ENCODE measurements around the gene CD40. TPM values are rescaled to one million over a fixed set of nuclear protein-coding genes. Genes with fewer than 3 reads are reported as not detected.

Gene CD40
- total RNA-seq, 2 experiments from 2014 or later: 1.3 to 2.2 TPM

DNA sequence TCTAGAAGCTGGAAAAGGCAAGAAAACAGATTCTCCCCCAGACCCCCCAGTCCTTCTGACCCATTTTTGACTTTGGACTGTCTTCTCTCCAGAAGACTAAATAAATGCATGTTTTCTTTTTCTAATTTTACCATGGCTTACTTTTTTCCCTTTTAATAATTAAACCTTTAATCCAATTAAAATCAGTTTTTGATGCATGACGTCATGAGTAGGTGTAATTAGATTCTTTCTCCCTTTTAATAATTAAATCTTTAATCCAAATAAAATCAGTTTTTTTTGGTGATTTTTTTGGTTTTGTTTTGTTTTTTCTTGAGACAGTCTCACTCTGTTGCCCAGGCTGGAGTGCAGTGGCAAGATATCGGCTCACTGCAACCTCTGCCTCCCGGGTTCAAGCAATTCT lies 15.2 kb upstream of the CD40 start:
- CTCF ChIA-PET: interaction anchor here (1.0 to 1.3 kb wide), 3 partner anchors 80 to 116 kb away, joined by 3 to 4 read pairs (median 3); no protein-coding TSS in a partner anchor
- no peak overlapping the region for H3K4me3 Mint-ChIP-seq
- H3K4me1 Mint-ChIP-seq: no peaks in the 10 kb centered on the region
- peaks cover 73% of the 10 kb centered on the region for H3K27me3 Mint-ChIP-seq
- no peak for ATAC-seq
- no peak for DNase-seq
- H3K9me3 Mint-ChIP-seq (ENCODE audit: low read depth): no peaks in the 10 kb centered on the region
- no peak overlapping the region for H3K27ac Mint-ChIP-seq
- H3K36me3 Mint-ChIP-seq: no peaks in the 10 kb centered on the region

DNA sequence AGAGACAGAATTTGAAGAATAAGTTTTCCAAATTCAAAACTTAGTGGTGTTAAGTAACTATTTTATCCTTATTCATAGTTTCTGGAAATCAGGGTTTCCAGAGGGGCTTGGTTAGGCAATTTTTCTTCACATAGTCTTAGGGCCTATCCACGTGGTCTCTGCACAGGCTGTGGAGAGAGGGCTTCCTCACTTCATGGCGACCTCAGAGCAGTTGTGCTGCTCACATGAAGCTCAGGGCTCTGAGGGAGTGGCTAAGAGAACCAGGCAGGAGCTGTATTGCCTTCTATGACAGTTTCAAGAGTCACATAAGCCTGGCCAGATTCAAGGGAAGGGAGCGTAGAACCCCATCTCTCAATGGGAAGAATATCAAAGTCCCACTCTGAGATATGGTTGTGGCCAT lies 13.9 kb upstream of the CD40 start:
- no peak for ATAC-seq

DNA sequence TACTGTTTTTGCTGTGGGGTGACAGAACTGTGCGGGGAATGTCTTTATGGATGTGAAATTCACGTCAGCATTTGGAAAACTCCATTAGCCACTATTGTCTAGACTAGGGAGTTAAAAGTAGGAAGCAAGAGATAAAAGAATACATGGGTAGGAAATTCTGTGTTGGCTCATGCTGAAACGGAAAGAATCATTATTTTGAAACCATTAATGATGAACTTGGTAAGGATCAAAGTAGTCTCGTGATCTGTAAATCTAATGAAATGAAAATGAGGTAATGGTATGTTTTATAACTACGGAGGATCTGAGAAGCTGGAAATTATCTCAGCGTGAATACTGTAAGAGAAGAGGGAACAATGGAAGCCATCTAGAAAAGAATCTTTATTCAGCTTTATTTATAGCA lies 11.1 kb upstream of the CD40 start:
- Mint-ChIP-seq H3K36me3 (no peaks in the 10 kb centered on the region), H3K4me1 (peaks cover 17% of the 10 kb centered on the region), H3K27ac (no peak overlapping the region), H3K4me3 (no peak overlapping the region), H3K9me3 (ENCODE audit: low read depth) (no peaks in the 10 kb centered on the region), H3K27me3 (peaks cover 68% of the 10 kb centered on the region)
- ATAC-seq: no peak
- DNase-seq: no peak
- CTCF ChIA-PET: interaction anchor here (0.7 to 1.6 kb wide), 3 partner anchors 14 to 25 kb away, joined by 3 to 4 read pairs (median 3); no protein-coding TSS in a partner anchor

More for the DNA sequence above, 13.9 kb upstream of the CD40 start:
- Mint-ChIP-seq H3K27ac (no peak overlapping the region), H3K4me3 (no peak overlapping the region), H3K4me1 (peaks cover 6% of the 10 kb centered on the region), H3K9me3 (ENCODE audit: low read depth) (no peaks in the 10 kb centered on the region), H3K27me3 (peaks cover 68% of the 10 kb centered on the region), H3K36me3 (no peaks in the 10 kb centered on the region)
- CTCF ChIA-PET: interaction anchor here (0.9 kb wide), 1 partner anchor 91 kb away, joined by 4 read pairs; no protein-coding TSS in a partner anchor
- no peak for DNase-seq

DNA sequence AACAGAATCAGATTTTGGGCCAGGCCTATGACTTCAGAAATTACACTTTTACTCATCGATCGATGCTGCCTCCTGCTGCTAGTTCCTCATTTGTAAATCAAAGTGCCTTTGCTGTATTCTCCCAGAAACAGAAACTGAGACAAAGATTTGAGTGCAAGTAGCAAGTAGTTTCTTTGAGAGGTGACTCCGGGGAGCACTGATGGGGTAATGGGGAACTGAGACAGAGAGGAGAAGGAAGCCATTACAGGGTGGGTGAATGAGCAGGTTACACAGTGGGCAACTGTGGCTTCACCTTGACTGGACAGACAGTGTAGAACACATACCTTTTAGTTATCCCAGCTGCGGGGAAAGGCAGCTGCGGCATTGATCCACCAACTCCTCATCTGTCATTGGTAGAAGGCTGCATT lies 9.7 kb upstream of the CD40 start:
- H3K27ac Mint-ChIP-seq: no peak overlapping the region
- peaks cover 17% of the 10 kb centered on the region for H3K4me1 Mint-ChIP-seq
- no peaks in the 10 kb centered on the region for H3K36me3 Mint-ChIP-seq
- no peak overlapping the region for H3K4me3 Mint-ChIP-seq
- CTCF ChIA-PET: interaction anchor here (1.2 kb wide), 1 partner anchor 121 kb away, joined by 3 read pairs; no protein-coding TSS in a partner anchor
- no peaks in the 10 kb centered on the region for H3K9me3 Mint-ChIP-seq (ENCODE audit: low read depth)
- DNase-seq (no peak), ATAC-seq (no peak)
- peaks cover 63% of the 10 kb centered on the region for H3K27me3 Mint-ChIP-seq

DNA sequence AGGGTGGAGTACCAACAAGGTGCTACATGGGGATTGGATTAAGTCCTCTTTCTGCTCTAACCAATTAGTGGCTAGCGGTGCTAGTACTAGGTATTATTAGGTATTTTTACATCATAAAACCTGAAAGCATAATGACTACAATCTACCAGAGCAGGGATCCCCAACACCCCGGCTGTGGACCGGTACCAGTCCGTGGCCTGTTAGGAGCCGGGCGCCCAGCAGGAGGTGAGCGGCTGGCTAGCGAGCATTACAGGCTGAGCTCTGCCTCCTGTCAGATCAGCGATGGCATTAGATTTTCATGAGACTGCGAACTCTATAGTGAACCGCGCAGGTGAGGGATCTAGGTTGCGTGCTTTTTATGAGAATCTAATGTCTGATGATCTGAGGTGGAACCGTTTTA lies 9.1 kb upstream of the CD40 start:
- CTCF ChIA-PET: no interaction called here

DNA sequence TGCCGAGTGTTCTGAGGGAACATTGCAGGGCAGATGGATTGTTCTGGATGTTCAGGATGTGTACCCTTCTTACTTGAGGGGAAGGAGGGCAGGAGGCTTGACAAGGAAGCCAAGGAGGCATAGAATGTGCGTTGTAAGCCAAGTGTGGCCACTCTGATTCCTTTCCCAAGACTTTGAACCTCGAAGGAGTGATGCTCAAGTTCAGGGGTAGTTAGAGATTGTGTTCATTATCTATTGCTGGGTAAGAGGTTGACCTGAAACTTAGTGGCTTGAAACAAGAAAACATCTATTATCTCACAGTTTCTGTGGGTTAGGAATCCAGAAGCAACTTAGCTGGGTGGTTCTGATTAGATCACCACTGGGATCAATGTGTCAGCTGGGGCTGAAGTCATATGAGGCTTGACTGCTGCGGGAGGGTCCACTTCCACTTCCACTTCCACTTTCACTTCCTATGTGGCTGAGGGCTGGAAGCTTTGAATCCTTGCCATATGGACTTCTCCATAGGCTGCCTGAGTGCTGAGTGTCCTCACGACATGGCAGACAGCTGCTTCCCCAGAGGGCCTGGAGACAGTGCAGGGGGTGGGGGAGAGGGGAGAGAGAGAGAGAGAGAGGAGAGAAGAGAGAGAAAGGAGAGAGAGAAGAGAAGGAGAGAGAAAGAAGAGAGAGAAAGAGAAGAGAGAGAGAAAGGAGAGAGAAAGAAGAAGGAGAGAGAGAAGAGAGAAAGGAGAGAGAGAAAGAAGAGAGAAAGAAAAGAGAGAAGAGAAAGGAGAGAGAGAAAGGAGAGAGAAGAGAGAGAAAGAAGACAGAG lies 6.9 kb upstream of the CD40 start:
- DNase-seq (no peak), ATAC-seq (peak; percentile 39)
- H3K9me3 Mint-ChIP-seq (ENCODE audit: low read depth): no peaks in the 10 kb centered on the region
- CTCF ChIA-PET: no interaction called here
- H3K4me3 Mint-ChIP-seq: no peak overlapping the region
- H3K27me3 Mint-ChIP-seq: peaks cover 48% of the 10 kb centered on the region
- peaks cover 17% of the 10 kb centered on the region for H3K4me1 Mint-ChIP-seq
- H3K36me3 Mint-ChIP-seq: no peaks in the 10 kb centered on the region
- no peak overlapping the region for H3K27ac Mint-ChIP-seq

More for the DNA sequence above, 9.1 kb upstream of the CD40 start:
- ATAC-seq (no peak), DNase-seq (no peak)
- Mint-ChIP-seq H3K36me3 (no peaks in the 10 kb centered on the region), H3K4me1 (peaks cover 17% of the 10 kb centered on the region), H3K27me3 (peaks cover 59% of the 10 kb centered on the region), H3K27ac (no peak overlapping the region), H3K9me3 (ENCODE audit: low read depth) (no peaks in the 10 kb centered on the region), H3K4me3 (no peak overlapping the region)

DNA sequence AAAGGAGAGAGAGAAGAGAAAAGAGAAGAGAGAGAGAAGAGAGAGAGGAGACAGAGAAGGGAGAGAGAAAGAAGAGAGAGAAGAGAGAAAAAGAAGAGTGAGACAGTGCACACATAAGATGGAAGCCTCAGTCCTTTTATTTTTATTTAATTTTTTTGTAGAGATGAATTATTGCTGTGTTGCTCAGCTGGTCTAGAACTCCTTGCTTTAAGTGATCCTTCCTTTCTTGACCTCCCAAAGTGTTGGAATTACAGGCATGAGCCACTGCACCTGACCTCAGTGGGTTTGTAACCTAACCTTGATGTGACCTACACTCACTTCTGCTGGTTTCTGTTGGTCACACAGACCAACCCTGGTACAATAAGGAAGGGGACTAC lies 6.3 kb upstream of the CD40 start:
- Mint-ChIP-seq H3K27me3 (peaks cover 44% of the 10 kb centered on the region), H3K9me3 (ENCODE audit: low read depth) (no peaks in the 10 kb centered on the region), H3K27ac (no peak overlapping the region), H3K4me3 (no peak overlapping the region), H3K4me1 (peaks cover 17% of the 10 kb centered on the region), H3K36me3 (no peaks in the 10 kb centered on the region)
- DNase-seq: no peak
- ATAC-seq: no peak
- CTCF ChIA-PET: no interaction called here

DNA sequence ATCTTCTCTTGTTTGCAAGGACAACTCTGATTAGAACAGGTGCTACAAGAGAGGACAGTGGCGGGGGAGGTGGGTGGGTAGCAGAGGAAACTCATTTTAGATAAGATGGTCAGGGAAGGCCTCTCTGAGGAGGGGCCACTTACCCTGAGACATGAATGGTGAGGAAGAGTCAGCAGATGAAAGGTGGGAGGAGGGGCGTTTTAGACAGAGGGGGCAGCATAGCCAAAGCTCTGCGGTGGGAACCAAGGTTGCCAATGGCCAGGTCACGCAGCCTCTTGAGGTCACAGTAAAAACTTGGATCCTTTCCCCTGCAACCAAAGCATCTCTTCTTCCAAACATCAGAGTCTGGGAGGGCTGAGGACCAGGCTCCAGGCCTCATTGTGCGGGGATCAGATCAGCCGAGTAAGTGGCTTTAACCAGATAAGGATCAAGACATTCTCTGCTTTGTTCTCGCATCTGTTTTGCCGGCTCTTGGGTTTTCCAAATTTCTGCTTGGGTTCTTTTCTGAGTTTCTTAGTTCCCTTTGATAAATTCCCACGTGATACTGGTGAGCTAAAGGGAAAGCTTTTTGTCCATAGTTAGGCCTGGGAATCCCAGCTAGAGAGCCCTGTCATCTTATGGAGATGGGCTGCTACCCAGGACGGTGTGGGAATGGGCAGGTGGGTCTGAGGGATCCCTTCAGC lies 5.5 kb upstream of the CD40 start:
- peaks cover 40% of the 10 kb centered on the region for H3K27me3 Mint-ChIP-seq

DNA sequence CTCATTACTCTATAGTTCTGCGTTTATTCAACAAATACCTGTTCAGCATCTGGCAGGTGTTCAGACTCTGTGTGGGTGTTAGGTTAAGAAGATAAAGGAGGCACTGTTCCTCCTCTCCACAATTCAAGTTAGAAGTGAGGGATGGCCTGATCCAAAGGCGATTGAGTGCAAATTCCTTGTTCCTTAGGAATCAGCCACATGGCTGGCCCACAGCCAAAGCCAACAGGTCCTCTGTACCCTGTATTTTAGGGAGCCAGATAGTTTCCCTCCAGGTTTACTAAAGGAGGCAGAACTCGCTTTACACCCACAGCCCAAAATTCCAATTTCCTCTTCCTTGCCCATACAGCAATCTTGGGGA lies 5.0 kb upstream of the CD40 start:
- H3K4me1 Mint-ChIP-seq: peaks cover 24% of the 10 kb centered on the region
- H3K4me3 Mint-ChIP-seq: no peak overlapping the region
- CTCF ChIA-PET: no interaction called here
- no peak overlapping the region for H3K27ac Mint-ChIP-seq
- H3K36me3 Mint-ChIP-seq: no peaks in the 10 kb centered on the region
- no peak for ATAC-seq
- DNase-seq: no peak
- peaks cover 40% of the 10 kb centered on the region for H3K27me3 Mint-ChIP-seq
- no peaks in the 10 kb centered on the region for H3K9me3 Mint-ChIP-seq (ENCODE audit: low read depth)

More for the DNA sequence above, 5.5 kb upstream of the CD40 start:
- ATAC-seq (no peak), DNase-seq (no peak)
- CTCF ChIA-PET: no interaction called here
- no peak overlapping the region for H3K27ac Mint-ChIP-seq
- peaks cover 19% of the 10 kb centered on the region for H3K4me1 Mint-ChIP-seq
- no peaks in the 10 kb centered on the region for H3K9me3 Mint-ChIP-seq (ENCODE audit: low read depth)
- no peak overlapping the region for H3K4me3 Mint-ChIP-seq
- H3K36me3 Mint-ChIP-seq: no peaks in the 10 kb centered on the region

DNA sequence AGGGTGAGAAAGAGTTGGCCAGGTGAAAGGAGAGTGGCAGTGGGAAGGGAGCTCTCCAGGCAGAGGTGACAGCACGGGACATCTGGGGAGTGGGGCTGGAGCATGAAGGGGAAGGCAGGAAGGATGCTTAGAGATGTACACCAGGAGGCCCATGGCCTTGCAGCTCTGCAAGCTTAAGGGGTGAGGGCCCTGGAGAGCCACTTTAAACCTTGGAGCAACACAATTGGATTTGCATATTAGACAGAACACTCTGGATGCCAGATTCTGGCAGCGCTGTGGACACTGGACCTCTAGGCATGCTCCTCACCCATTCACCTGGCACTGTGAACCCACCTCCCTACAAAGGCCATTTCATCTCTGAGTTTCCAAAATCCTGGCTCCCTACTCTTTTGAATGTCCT lies 3.7 kb upstream of the CD40 start:
- CTCF ChIA-PET: no interaction called here
- peaks cover 20% of the 10 kb centered on the region for H3K4me1 Mint-ChIP-seq
- H3K9me3 Mint-ChIP-seq (ENCODE audit: low read depth): no peaks in the 10 kb centered on the region
- no peak overlapping the region for H3K27ac Mint-ChIP-seq
- no peaks in the 10 kb centered on the region for H3K36me3 Mint-ChIP-seq
- peaks cover 30% of the 10 kb centered on the region for H3K27me3 Mint-ChIP-seq
- DNase-seq (no peak), ATAC-seq (no peak)
- no peak overlapping the region for H3K4me3 Mint-ChIP-seq

DNA sequence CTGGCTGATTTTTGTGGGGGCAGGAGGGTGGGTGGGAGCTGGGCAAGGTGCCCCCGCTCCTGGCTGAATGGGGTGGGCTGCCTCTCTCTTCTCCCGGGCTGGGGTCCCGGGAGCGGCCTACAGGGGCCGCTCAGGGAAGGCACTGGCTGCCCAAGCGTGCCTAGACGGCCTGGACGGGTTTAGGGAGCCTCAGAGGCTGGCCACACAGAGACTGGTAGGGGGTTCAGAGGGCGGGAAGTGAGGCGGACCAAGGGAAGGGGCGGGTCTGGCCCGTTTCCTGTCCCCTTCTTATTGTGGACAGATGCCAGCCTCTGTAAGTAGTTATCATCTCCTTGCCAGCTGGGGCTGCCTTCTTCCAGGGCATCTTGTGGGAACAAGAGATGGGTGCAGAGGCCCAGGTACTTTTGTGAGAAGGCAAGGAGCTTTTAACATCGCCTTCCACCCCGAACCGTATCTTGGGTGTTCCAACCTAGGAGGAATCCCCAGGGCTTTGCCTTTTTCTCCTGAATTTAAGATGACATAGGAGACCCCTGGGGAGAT lies 437 bp downstream of the CD40 start:
- Mint-ChIP-seq H3K4me1 (peaks cover 15% of the 10 kb centered on the region), H3K4me3 (peak overlapping the region; percentile 76), H3K36me3 (no peaks in the 10 kb centered on the region), H3K27me3 (peaks cover 6% of the 10 kb centered on the region), H3K27ac (no peak overlapping the region), H3K9me3 (ENCODE audit: low read depth) (no peaks in the 10 kb centered on the region)
- DNase-seq (no peak), ATAC-seq (peak; percentile 32)
- CTCF ChIA-PET: interaction anchor here (1.4 to 1.8 kb wide), 2 partner anchors 57 to 231 kb away, joined by 3 to 4 read pairs; no protein-coding TSS in a partner anchor

DNA sequence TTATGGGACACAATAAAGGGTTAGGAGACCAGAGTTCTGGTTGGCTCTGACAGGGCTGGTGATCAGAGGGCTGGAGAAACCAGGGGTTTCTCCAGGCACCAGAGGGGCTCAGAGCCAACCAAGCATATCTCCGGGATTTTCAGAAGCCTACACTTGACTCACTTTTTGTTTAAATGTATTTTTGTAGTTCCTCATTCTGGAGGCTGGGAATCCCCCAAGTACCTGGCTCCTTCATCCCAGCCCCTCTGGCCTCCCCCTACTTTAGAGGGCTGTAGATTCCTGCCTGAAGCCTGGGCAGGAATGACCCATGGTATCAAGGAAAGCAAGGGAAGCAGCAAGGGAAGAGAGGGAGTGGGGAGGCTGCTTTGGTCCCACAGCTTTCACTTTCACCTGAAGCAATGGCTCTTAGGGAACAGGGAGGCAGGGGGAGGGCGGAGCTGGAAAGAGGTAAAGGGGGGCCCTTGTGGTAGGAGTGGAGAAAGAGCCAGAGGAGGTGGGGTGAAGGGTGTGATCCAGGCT lies 973 bp downstream of the CD40 start:
- Mint-ChIP-seq H3K36me3 (no peaks in the 10 kb centered on the region), H3K9me3 (ENCODE audit: low read depth) (no peaks in the 10 kb centered on the region), H3K4me1 (peaks cover 15% of the 10 kb centered on the region), H3K27ac (no peak overlapping the region), H3K27me3 (peaks cover 6% of the 10 kb centered on the region), H3K4me3 (no peak overlapping the region)
- ATAC-seq: no peak
- DNase-seq: no peak
- CTCF ChIA-PET: interaction anchor here (1.4 to 1.8 kb wide), 3 partner anchors 57 to 231 kb away, joined by 3 to 5 read pairs (median 4); no protein-coding TSS in a partner anchor

DNA sequence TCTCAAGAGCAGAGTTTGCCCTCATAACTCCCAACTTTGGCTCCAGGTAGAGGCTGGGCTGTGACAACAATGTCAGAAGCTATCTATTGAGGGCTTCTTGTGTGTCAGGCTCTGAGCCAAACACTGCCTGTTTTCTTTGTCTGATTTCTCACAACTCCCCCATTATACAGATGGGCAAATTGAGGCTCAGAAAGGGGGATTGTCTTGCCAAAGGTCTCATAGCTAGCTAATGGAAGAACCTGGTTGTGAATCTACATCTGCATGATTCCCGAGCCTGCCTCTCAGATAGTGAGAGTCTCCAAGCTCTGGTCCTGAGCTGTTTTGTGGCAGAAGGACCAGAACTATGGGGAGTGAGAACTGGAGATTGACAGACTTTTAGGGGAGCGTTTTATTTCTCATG lies 1.4 kb downstream of the CD40 start:
- Mint-ChIP-seq H3K27me3 (peaks cover 6% of the 10 kb centered on the region), H3K9me3 (ENCODE audit: low read depth) (no peaks in the 10 kb centered on the region), H3K4me3 (no peak overlapping the region), H3K36me3 (no peaks in the 10 kb centered on the region), H3K4me1 (peaks cover 15% of the 10 kb centered on the region), H3K27ac (no peak overlapping the region)
- DNase-seq (no peak), ATAC-seq (no peak)
- CTCF ChIA-PET: interaction anchor here (1.4 to 1.8 kb wide), 3 partner anchors 56 to 230 kb away, joined by 3 to 5 read pairs (median 4); no protein-coding TSS in a partner anchor

Data from activated CD8-positive, alpha-beta memory T cell treated with anti-CD3 and anti-CD28 coated beads, Interleukin-2, amount 10 ng/mL, durations not matched to agents 7 days and 5 days (primary cell).